KMS-11 (cell line): ENCODE data around the gene GRAMD4.

Experiments
- H2AFZ ChIP-seq: fragments of 200-600 bp; sonication (generic); 2 replicates; pipeline ENCODE4 v1.6.1; 2016; ENCODE audit warnings: antibody characterized with exemption, mixed run types, low read depth
- H3K27ac ChIP-seq: fragments of 200-600 bp; sonication (generic); 2 replicates; pipeline ENCODE4 v1.6.1; 2016; ENCODE audit warnings: mild to moderate bottlenecking, mixed run types
- H3K27me3 ChIP-seq: fragments of 200-600 bp; sonication (generic); 2 replicates; pipeline ENCODE4 v1.6.1; 2017; ENCODE audit warnings: mild to moderate bottlenecking, low read depth, mixed run types, moderate library complexity; ENCODE audit not compliant: insufficient read depth
- H3K36me3 ChIP-seq: fragments of 200-600 bp; sonication (generic); 2 replicates; pipeline ENCODE4 v1.6.1; 2017; ENCODE audit warnings: mild to moderate bottlenecking, mixed run types; ENCODE audit not compliant: insufficient read depth
- H3K4me1 ChIP-seq: fragments of 200-600 bp; sonication (generic); 2 replicates; pipeline ENCODE4 v1.6.1; 2016; ENCODE audit warnings: mild to moderate bottlenecking, low read depth, mixed run types; ENCODE audit not compliant: poor library complexity, severe bottlenecking
- H3K4me2 ChIP-seq: fragments of 200-600 bp; sonication (generic); 2 replicates; pipeline ENCODE4 v1.7.0; 2016; ENCODE audit warnings: mild to moderate bottlenecking, mixed run types
- H3K4me3 ChIP-seq: fragments of 200-600 bp; sonication (generic); IDR thresholded peaks from 2 replicates; pipeline ENCODE4 v1.6.1; 2017; ENCODE audit warnings: low read depth, low read length, mixed read lengths; ENCODE audit not compliant: insufficient read depth
- H3K79me2 ChIP-seq: fragments of 200-600 bp; sonication (generic); 2 replicates; pipeline ENCODE4 v1.6.1; 2016; ENCODE audit warnings: low read depth, mixed run types; ENCODE audit not compliant: insufficient read depth
- H3K9ac ChIP-seq: fragments of 200-600 bp; sonication (generic); 2 replicates; pipeline ENCODE4 v1.6.1; 2016; ENCODE audit warnings: mild to moderate bottlenecking, mixed run types
- H4K20me1 ChIP-seq: fragments of 200-600 bp; sonication (generic); 2 replicates; pipeline ENCODE4 v1.6.1; 2016; ENCODE audit warnings: mild to moderate bottlenecking, mixed run types; ENCODE audit not compliant: insufficient read depth
- CTCF ChIP-seq: fragments of 200-600 bp; sonication (generic); conservative IDR thresholded peaks from 2 replicates; pipeline ENCODE4 v1.6.1; 2017; ENCODE audit warnings: low read depth, mild to moderate bottlenecking, antibody characterized with exemption, low read length, moderate library complexity, mixed read lengths

GRAMD4 gene

GRCh38 chr22:46614025-46614931 is 5.9 kb upstream of the GRAMD4 start:
- no peaks in the 10 kb centered on the region for H4K20me1 ChIP-seq
- TF ChIP-seq CTCF = no peak
- H3K4me1 ChIP-seq = no peaks in the 10 kb centered on the region
- no peak overlapping the region for H3K9ac ChIP-seq
- H3K4me2 ChIP-seq = no peak overlapping the region
- H3K27ac ChIP-seq = no peak overlapping the region
- H3K27me3 ChIP-seq = no peaks in the 10 kb centered on the region
- H2AFZ ChIP-seq = no peak overlapping the region
- no peaks in the 10 kb centered on the region for H3K36me3 ChIP-seq
- no peaks in the 10 kb centered on the region for H3K79me2 ChIP-seq
- no peak overlapping the region for H3K4me3 ChIP-seq

- H3K4me2 ChIP-seq = no peak overlapping the region
- TF ChIP-seq CTCF = no peak
- H2AFZ ChIP-seq = no peak overlapping the region
- no peak overlapping the region for H3K27ac ChIP-seq
- H3K9ac ChIP-seq = no peak overlapping the region
- no peaks in the 10 kb centered on the region for H3K79me2 ChIP-seq
- H3K4me1 ChIP-seq = no peaks in the 10 kb centered on the region
- no peaks in the 10 kb centered on the region for H3K27me3 ChIP-seq
- H4K20me1 ChIP-seq = no peaks in the 10 kb centered on the region
- no peak overlapping the region for H3K4me3 ChIP-seq
- H3K36me3 ChIP-seq = no peaks in the 10 kb centered on the region
Observed at GRCh38 chr22:46617207-46617985, 2.8 kb upstream of the GRAMD4 start.

DNA sequence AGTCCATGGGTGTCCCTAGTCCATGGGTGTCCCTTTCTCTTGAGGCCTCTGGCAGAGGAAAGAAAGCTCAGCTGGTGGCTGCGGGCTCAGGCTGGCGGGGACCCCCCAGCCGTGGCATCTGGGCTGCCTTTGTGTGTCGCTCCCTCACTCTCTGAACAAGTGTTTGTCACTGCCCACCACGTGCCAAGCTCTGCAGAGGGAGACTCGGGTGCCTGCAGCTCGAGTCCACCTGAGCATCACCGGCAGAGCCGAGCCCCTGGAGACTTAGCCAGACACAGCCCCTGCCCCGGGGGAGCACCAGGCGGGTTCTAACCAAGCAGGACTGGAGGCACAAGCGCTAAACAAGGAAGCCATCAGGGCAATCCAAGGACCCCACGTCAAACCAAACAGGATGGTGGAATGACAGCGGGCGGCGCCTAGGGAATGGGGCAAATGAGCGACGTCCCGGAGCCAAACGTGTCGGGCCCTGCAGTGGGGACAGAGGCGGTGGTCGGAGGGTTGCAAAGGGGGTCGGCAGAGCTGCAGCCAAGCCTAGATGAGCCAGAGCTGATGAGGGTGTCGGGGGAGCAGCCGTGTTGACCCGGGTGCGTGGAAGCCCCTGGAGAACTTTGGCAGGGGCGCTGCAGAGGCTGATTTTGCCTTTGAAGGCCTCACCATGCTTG is 2.1 kb upstream of the GRAMD4 start:
- Histone ChIP-seq H2AFZ (no peak overlapping the region), H3K4me1 (no peaks in the 10 kb centered on the region), H3K27me3 (no peaks in the 10 kb centered on the region), H3K79me2 (no peaks in the 10 kb centered on the region), H3K27ac (no peak overlapping the region), H3K36me3 (no peaks in the 10 kb centered on the region), H3K9ac (no peak overlapping the region), H3K4me3 (no peak overlapping the region), H4K20me1 (no peaks in the 10 kb centered on the region), H3K4me2 (no peak overlapping the region)
- TF ChIP-seq CTCF = no peak

DNA sequence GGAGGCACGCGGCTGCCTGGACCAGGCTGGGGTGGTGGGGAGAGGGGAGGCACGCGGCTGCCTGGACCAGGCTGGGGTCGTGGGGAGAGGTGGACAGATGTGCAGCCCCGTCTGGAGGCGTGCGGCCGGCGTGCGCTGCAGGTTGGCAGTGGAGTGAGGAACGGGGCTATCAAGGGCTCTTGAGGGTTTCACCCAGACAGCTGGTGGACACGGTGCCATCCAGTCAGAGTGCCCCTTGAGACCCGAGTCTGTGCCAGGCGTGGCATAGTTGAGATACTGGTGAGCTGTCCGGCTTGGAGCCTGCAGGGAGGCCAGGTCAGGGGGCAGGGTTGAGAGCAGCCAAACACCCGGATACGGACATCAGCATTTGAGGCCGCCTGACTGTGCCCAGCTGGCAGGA is 1.5 kb upstream of the GRAMD4 start:
- H3K9ac ChIP-seq = no peak overlapping the region
- H3K4me1 ChIP-seq = no peaks in the 10 kb centered on the region
- H3K27me3 ChIP-seq = no peaks in the 10 kb centered on the region
- TF ChIP-seq CTCF = no peak
- H4K20me1 ChIP-seq = no peaks in the 10 kb centered on the region
- no peak overlapping the region for H2AFZ ChIP-seq
- H3K79me2 ChIP-seq = no peaks in the 10 kb centered on the region
- H3K4me2 ChIP-seq = no peak overlapping the region
- no peaks in the 10 kb centered on the region for H3K36me3 ChIP-seq
- no peak overlapping the region for H3K4me3 ChIP-seq
- no peak overlapping the region for H3K27ac ChIP-seq
